PFSK-1 (cell line): ENCODE measurements around the gene ADAM12.

Source experiments
- POLR2AphosphoS5 ChIP-seq: IDR thresholded peaks from 2 replicates; pipeline ENCODE4 v1.6.1; 2012; ENCODE audit warnings: low read depth, mild to moderate bottlenecking, control low read depth, low read length, moderate library complexity
- TAF1 ChIP-seq: IDR thresholded peaks from 2 replicates; pipeline ENCODE4 v1.6.1; 2012; ENCODE audit warnings: low read length, control low read depth, borderline replicate concordance; ENCODE audit not compliant: insufficient read depth

GRCh38 chr10:126171555-126171954, 216.7 kb downstream of the ADAM12 start:
- TF ChIP-seq TAF1 (no peak), POLR2AphosphoS5 (no peak)
